ENCODE results near the gene ANGPTL4.

ANGPTL4 gene

GRCh38 chr19:8413629-8413995 is 49.7 kb downstream of the ANGPTL4 start:
- DNase-seq (ENCODE audit: low read depth), result no peak

DNA sequence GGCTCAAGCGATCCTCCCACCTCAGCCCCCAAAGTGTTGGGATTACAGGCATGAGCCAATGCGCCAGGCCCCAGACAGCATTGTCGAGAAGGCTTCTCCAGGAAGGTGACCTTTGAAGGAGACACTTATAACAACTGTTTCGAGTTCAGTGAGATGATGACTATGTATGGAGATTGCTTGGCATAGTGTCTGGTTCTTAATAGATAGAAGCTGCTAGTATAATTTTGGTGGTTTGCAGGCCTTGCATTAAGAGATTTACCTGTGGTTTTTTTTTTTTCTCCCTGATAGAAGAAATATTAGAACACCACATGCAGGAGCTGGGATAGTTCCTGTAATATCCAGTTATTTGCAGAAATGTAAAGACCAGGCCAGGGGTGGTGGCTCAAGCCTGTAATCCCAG is 52.8 kb downstream of the ANGPTL4 start:
- DNase-seq (ENCODE audit: low read depth), result no peak

GRCh38 chr19:8421484-8422461 is 57.8 kb downstream of the ANGPTL4 start:
- DNase-seq (ENCODE audit: low read depth), result no peak

DNA sequence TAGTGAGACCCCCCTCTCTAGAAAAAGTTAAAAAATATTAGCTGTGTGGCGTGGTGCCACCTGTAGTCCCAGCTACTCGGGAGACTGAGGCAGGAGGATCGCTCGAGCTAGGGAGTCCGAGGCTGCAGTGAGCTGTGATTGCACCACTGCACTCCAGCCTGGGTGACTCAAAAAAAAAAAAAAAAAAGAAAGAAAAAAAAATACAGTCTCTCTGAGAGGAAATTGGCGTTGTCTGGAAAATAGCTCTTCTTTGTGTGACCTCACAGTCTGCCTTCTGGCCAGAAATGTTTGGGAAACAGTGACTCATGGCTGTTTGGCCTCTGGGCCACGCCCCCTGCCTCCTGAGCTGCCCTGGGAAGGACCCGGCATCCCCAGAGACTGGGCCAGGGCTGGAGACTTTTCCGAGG is 59.9 kb downstream of the ANGPTL4 start:
- no peak for DNase-seq (ENCODE audit: low read depth)

Measured in activated T-helper 9 cell treated with anti-CD3 and anti-CD28 coated beads, Interleukin-2, amount 50 U/mL, for 16 hours (primary cell).